ENCODE data around the gene SOX9.
"Not testable (repeated sequence)": the region's sequence is repeated elsewhere in the genome, so short reads cannot be mapped to it uniquely, and the experiment has no call there.

SOX9 gene

DNA sequence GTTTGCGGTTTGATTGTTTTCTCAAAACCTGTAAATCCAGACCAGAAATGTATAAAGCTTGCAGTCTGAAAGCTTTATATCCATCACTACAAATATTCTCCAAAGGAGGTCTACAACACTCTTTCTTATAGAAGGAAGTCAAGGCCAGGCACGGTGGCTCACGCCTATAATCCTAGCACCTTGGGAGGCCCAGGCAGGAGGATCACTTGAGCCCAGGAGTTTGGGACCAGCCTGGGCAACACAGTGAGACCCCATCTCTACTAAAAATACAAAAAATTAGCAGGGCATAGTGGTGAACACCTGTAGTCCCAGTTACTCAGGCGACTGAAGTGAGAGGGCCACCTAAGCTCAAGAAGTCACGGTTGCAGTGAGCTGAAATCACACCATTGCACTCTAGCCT is 8.9 kb upstream of the SOX9 start:
- not testable (repeated sequence) for DNase-seq

DNA sequence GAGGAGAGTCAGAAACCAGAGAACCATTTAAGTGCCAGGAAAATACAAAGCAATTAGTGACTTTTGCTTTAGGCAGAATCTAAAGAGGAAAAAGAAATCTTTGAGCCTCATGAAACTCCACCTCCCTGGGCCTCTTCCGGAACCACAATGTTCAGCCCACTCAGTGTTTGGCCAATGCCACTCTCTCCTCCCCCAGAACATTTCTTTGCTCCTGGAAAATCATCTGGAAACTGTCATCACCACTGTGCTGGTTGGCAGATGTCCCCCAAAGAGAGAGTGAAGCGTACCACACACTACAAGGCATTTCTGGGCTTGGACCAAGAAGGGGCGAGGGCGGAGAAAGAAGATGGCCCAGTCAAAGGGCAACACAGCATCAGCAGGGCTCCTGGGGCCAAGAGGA is 7.1 kb upstream of the SOX9 start:
- DNase-seq: no peak

DNA sequence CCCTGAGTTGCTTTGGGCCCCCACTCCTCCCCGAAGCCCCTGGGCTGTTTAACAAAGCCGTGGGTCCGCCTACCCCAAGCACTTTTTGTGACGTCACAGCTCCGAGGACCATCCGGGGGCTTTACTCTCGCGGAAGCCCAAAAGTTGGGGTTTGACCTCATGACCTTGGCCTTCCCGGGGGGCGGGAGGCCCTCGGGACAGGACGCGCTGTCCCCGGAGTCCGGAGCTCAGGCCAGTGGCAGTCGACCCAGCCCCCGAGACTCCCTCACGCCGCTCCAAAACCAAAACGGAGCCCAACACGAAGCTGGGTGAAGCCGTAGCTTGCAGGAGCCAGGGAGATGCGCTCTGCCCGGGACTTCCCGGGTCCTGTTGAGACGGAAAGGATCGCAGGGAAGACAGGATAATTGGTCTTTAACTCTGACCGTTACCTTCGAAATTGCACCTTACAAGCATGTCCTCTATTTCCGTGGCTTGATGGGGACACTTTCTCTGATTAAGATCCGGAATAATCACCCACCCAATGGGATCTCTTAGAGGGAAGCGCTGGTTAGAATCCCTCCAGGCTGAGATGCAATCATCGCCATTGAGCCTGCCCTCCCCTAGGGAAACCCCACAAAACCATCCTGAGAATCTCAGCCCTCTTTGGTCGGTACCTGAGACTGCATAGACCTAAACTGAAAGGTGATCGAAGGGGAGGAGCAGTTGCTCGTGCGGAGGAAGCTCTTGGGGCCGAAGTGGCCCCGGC is 4.9 kb upstream of the SOX9 start:
- DNase-seq: no peak

DNA sequence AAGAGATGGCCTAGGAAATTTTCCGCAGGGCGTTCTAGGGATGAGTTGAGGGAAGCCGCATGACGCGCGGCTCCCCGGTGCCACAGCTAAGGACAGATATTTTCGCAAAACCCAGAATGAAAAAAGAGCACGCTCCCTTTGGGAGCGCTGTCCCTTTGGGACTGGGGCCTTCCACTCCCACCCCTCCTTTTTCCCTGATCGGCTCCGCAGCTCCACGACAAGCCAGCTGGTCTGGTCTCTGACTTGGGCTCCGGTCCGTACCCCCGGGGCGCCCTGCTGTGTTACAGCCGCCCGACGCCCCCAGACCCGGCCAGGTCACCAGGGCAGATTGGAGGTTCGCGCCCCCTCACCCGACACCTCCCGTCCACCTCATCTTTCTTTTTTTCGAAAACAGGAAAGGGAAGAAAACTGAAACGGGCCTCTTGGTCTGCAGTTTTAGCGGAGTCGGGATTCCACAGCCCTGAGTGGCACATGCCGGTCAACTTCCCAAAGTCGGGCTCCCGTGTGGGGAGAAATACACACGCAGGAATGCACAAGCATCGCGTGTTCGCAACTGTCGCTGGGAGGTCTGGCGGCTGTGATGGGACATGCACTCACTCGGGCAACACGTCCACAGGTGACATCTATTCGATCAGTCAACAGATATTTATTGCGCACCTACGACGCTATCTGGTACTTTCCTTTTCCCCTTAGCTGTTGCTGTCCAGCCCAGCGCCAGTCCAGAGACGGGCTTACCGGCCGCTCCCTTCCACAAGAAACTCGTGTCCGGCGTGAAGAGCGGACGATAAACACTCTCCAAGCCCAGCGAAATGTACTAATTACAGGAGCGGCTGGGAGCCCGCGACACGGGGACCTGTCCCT is 3.9 kb upstream of the SOX9 start:
- DNase-seq: no peak

DNA sequence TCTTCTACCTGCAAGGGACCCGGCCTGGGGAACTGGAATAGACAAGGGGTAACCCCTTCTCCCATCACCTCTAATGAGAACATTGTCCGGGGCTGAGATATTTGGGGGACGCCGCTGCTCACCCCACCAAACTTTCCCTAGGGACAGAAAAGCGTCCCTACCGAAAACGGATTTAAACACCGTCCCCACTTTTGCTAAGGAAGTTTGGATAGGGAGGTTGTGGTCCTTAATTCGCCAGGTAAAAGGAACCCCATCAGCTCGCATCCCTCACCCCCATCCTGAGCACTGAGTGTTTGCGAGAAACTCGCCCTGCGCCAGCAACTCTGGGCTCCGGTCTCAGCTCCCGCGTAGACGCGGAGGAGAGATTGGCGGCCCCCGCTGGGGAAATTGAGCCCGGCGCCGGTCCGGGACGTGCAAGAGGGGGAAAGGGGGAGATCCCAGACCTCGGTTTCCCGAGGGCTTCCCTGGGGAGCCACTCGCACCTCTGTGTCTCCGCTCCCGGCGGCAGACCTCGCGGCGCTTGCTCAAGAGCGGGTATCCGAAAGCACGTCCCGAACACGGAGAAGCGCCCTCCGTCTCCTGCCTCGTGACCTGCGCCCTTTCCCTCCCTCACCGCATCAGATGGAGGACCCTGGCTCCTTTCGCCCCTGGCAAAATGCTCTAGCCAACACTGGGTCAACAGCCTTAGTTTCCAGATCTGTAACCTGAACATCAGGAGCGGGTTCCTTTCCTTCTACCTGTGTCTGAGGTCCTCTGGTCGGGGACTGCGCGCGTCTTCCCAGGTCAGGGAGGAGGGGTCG is 3.1 kb upstream of the SOX9 start:
- no peak for DNase-seq

DNA sequence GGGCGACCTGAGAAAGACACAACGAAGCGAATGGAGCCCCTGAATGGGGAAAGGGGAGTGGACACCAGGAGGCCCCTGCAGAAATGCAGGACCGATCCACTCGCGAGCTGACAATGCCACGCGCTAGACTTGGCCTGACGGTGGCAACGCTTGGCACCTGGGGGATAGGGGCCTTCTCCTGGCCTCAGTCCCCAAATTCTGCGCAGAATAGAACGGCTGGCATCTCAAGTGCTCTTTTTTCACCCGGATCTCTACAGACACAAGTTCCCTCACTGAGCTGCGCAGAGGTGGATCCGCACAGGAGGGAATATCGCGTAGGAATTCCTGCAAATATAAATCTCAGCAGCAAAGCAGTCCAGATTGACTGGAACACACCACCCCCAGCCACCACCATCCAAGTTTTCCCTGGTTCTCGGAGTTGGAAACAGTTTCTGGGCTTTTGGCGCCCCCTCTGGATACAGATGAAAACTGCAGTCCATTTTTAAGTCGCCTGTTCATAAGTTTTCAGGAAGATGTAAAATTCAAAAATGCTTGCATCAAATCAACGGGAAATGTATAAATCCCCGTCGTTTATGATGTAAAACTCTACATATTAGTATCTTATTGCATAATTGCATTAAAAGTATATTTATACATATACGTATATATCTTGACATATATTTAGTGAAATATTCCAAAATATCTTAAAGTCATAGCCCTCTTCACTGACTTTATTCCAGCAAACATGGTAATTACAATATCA is 2.3 kb upstream of the SOX9 start:
- DNase-seq: no peak

DNA sequence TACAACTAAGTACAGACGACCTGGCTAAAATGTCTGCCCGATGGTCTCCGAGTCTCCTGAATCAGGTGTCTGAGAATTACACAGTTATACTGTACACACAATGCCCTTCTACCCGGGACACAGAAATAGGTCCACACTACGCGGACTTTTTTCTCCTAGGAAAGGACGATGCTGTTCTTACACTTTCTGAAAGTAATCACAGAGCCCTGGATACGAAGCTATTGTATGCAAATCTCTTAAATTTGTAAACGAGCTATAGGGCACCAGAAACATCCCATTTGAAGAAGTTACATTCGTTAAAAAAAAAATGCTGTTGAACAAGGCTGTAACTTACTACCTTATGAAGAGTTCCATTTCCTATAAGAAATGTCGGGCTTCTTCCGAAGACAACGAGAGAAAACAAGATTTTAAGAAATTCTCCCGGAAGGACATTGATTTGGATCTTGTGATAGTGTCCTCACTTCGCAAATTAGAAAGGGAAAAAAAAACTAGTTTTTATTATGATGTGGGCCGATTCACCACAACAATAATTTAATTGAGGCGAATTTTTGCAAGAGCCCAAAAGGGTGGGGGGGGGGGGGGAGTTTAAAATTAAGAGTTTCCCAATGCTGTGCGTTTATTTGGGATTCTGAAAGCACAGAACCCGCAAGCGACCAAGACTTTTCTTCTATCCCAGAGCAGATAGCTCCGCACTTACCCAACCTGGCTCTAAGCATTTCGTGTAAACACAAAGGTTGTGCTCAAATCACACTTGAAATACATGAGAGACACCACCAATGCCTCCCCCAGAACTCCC is 1.5 kb upstream of the SOX9 start:
- no peak for DNase-seq

DNA sequence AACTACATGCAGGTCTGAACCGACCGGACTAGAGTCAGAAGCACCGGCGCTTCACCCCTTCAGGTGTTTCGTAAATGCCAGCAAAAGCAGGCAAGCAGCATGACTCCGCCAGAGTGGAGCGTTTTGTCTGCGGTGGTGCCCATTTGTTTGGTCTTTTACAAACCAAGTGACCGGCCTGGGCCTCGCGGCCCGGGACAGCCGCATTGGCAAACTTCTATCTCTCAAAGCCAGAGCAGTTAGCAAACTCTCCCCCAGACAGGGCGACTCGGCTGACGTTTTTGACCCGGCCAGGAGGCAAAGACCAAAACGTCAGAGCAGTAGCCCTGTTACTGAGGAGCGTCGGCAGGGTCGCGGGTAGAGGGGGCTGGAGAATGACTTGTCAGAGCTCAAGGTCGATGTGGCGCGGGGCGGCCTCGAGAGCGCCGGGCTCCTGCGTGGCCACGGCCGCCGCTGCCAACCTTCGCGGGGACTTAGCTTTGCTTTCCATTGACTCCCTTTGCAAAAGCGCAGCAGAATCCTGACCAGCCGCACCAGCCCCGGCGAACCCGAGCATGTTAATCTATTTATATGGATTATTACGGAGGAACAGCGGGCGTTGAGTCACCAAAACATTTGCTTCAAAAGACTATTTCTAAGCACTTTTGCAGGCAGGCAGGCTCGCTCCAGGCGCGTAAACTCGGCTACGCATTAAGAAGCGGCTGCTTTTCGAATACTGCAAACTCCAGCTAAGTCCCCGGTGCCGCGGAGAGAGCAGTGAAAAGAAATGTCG is 763 bp upstream of the SOX9 start:
- DNase-seq: no peak

DNA sequence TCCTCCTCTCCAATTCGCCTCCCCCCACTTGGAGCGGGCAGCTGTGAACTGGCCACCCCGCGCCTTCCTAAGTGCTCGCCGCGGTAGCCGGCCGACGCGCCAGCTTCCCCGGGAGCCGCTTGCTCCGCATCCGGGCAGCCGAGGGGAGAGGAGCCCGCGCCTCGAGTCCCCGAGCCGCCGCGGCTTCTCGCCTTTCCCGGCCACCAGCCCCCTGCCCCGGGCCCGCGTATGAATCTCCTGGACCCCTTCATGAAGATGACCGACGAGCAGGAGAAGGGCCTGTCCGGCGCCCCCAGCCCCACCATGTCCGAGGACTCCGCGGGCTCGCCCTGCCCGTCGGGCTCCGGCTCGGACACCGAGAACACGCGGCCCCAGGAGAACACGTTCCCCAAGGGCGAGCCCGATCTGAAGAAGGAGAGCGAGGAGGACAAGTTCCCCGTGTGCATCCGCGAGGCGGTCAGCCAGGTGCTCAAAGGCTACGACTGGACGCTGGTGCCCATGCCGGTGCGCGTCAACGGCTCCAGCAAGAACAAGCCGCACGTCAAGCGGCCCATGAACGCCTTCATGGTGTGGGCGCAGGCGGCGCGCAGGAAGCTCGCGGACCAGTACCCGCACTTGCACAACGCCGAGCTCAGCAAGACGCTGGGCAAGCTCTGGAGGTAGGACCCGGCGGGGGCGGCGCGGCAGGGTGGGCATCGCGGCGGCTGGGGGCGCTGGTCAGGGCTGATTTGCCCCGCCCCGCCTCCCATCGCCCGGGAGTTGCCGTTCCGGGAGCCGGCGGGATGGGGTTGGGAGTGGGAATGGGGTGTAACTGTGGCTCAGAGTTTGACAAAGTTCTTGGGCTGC is 567 bp downstream of the SOX9 start:
- no peak for DNase-seq

DNA sequence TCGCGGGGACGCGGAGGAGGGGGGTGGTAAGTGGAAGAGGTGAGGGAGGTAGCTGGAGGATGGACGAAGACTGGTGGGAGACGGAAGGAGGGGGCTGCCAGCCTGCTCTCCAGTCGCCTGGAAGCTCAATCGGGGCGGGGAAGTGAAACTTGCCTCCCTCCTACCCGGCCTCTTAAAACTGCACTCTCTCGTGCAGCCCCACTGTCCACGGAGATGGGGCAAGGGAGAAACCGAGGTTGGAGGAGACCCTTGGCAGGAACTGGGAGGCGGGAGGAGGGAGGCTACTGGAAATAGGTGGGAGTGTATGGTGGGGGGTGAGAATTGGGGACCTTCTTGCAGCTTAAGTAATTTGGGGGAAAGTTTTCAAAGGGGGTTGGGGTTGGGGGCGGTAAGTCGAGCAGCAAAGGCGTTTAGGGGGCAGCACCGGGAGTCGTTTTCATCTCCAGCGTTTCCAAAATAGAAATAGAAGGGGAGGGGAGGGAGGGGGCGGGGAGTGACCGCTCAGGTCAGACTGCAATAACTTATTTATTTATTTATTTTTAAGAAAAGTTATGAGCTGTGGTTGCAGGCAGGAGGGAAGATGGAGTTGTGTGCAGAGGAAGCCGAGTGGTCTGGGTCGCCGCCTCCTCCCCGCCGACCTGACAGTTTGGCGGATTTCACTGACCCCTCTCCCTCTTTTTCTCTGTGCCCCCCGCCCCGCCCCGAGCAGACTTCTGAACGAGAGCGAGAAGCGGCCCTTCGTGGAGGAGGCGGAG is 1.4 kb downstream of the SOX9 start:
- no peak for DNase-seq

DNA sequence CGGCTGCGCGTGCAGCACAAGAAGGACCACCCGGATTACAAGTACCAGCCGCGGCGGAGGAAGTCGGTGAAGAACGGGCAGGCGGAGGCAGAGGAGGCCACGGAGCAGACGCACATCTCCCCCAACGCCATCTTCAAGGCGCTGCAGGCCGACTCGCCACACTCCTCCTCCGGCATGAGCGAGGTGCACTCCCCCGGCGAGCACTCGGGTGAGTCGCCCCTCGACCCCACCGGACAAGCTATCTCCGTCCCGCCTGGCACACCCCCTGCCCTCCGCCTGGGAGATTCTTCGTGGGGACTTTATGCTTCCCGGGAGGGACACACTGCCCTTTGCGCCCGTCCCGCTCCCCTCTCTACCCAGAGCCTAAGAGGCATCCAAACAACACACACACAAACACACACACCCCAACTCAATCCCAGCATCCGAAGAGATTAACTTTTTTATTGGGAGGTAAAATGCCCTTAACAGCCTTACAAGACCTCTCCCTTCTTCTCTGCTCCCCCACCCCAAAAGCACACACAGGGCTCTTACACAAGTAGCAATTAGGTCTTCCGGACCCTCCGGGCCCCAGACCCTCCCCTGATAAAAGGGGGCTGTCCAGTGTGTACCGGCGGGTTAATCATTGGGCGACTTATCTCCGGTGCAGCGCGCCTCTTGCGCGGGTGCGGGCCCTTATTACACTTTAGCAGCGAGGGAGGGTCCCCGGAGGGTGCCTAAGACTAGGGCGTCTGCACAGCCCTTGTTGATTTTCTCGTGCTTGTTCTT is 2.1 kb downstream of the SOX9 start:
- DNase-seq: no peak

DNA sequence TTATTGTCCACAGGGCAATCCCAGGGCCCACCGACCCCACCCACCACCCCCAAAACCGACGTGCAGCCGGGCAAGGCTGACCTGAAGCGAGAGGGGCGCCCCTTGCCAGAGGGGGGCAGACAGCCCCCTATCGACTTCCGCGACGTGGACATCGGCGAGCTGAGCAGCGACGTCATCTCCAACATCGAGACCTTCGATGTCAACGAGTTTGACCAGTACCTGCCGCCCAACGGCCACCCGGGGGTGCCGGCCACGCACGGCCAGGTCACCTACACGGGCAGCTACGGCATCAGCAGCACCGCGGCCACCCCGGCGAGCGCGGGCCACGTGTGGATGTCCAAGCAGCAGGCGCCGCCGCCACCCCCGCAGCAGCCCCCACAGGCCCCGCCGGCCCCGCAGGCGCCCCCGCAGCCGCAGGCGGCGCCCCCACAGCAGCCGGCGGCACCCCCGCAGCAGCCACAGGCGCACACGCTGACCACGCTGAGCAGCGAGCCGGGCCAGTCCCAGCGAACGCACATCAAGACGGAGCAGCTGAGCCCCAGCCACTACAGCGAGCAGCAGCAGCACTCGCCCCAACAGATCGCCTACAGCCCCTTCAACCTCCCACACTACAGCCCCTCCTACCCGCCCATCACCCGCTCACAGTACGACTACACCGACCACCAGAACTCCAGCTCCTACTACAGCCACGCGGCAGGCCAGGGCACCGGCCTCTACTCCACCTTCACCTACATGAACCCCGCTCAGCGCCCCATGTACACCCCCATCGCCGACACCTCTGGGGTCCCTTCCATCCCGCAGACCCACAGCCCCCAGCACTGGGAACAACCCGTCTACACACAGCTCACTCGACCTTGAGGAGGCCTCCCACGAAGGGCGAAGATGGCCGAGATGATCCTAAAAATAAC is 3.0 kb downstream of the SOX9 start:
- no peak for DNase-seq

DNA sequence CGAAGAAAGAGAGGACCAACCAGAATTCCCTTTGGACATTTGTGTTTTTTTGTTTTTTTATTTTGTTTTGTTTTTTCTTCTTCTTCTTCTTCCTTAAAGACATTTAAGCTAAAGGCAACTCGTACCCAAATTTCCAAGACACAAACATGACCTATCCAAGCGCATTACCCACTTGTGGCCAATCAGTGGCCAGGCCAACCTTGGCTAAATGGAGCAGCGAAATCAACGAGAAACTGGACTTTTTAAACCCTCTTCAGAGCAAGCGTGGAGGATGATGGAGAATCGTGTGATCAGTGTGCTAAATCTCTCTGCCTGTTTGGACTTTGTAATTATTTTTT is 3.6 kb downstream of the SOX9 start:
- DNase-seq: no peak

DNA sequence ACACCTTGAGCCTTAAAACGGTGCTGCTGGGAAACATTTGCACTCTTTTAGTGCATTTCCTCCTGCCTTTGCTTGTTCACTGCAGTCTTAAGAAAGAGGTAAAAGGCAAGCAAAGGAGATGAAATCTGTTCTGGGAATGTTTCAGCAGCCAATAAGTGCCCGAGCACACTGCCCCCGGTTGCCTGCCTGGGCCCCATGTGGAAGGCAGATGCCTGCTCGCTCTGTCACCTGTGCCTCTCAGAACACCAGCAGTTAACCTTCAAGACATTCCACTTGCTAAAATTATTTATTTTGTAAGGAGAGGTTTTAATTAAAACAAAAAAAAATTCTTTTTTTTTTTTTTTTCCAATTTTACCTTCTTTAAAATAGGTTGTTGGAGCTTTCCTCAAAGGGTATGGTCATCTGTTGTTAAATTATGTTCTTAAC is 4.4 kb downstream of the SOX9 start:
- DNase-seq: no peak

DNA sequence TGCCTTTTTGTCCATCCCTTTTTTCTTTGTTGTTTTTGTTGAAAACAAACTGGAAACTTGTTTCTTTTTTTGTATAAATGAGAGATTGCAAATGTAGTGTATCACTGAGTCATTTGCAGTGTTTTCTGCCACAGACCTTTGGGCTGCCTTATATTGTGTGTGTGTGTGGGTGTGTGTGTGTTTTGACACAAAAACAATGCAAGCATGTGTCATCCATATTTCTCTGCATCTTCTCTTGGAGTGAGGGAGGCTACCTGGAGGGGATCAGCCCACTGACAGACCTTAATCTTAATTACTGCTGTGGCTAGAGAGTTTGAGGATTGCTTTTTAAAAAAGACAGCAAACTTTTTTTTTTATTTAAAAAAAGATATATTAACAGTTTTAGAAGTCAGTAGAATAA is 4.9 kb downstream of the SOX9 start:
- no peak for DNase-seq

DNA sequence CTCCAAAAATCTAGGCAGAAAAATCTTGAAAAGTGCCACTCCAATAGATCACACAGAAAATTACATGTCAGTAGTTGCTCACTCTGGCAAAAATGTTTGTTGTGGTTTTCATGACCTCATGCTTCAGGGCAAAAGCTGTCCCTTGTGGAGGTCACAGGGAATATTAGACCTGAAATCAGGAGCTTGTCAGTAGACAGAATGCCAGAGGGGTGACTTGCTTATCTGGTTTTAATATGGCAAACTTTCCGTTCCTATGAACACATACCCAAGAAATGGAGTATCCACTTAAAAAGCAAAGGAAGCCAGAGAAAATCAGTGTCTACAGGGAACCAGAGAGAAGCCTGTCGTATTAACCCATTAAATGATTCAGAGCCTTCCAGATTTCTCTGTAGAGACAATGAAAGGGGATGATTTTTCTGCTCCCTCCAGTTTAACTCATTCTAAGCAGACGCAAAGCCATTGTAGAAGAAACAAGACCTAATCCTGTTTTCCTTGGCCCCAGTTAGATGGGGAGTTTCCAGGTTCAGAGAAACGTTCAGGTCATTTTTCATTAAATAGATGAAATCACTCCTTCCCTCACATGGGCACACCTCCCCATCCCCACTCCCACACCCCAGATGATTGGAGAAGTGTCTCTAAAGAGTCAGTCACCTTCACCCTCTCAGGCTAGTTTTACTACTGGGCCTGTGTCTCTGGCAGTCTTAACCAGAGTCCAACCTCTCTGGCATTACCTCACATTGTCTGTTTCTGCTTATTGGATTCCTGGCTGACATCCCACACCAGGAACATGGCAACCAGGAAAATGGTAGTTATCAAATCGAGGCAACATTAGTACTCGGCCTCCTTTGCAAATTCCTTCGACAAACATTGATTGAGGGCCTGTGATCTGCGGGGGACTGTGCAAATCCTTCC is 6.0 kb downstream of the SOX9 start:
- no peak for DNase-seq

DNA sequence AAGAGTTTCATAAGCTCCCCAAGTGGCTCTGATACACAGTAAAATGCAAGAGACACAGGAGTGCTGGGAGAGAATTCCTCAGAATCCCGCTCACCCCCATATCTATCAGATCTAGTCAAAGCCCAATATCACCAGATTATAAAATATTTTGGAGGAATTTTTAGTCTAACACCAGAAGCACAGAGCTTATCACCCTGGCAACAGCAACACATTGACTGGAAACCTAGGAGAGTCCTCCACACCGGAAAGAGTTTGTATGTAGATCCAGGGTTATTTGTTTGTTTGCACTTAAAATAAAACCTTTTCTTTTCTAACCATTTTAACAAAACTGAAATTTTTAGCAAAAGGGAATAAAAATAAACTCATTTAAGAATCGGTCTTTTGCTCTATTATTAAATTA is 7.2 kb downstream of the SOX9 start:
- DNase-seq: no peak

Measured in activated CD8-positive, alpha-beta memory T cell treated with anti-CD3 and anti-CD28 coated beads for 24 hours (primary cell).